Erythroblast (primary cell): ENCODE data around the gene CD244.

Experiments
- GATA1 ChIP-seq: IDR thresholded peaks from 2 replicates; pipeline ENCODE4 v1.6.1; 2011; ENCODE audit warnings: low read depth, mild to moderate bottlenecking, control low read depth, low read length, moderate library complexity
- POLR2A ChIP-seq: IDR thresholded peaks from 2 replicates; pipeline ENCODE4 v1.6.1; 2011; ENCODE audit warnings: mild to moderate bottlenecking, low read length

DNA sequence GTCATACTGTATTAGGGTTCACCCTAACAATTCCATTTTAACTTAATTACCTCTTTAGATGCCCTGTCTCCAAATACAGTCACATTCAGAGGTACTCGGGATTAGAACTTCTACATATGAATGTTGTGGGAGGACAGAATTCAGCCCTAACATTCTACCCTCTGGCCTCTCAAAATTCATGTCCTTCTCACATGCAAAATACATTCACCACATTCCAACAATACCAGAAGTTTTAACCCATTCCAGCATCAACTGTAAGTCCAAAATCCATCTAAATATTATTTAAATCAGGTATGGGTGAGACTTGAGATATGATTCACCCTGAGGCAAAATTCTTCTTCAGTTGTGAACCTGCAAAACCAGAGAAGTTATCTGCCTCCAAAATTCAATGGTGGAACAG is 52.2 kb downstream of the CD244 start:
- TF ChIP-seq POLR2A (no peak), GATA1 (no peak)
